RWPE1 (cell line): ENCODE measurements around the gene NEURL1.

ENCODE experiments used
- CTCF ChIA-PET: fragments of 350-600 bp; sonication (Branson Sonifier 250); formaldehyde crosslinking; extraction: SDS; loops from one replicate; lab custom pipeline; 2021; lab: Yijun Ruan, JAX
- POLR2A ChIA-PET: fragments of 400-600 bp; formaldehyde crosslinking; extraction: SDS; loops from one replicate; lab custom pipeline; 2020; ENCODE audit warnings: antibody characterized with exemption; ENCODE audit not compliant: low non-redundant PET; lab: Yijun Ruan, JAX
- DNase-seq: peaks from one replicate; pipeline ENCODE4 v3.0.0; 2012; ENCODE audit warnings: low spot score
- H3K27ac ChIP-seq: fragments of 450-650 bp; 2 replicates; pipeline ENCODE4 v1.5.1; 2017
- CTCF ChIP-seq: fragments of 450-650 bp; conservative IDR thresholded peaks from 2 replicates; pipeline ENCODE4 v1.5.1; 2017; ENCODE audit warnings: low read depth, mild to moderate bottlenecking

Gene NEURL1

GRCh38 chr10:103560886-103561285, 67.4 kb downstream of the NEURL1 start:
- DNase-seq: no peak
- CTCF ChIA-PET: no interaction called here
- POLR2A ChIA-PET: interaction anchor here (1.1 kb wide), 1 partner anchor 24 kb away, joined by 11 read pairs; no protein-coding TSS in a partner anchor
- H3K27ac ChIP-seq: no peak overlapping the region
- TF ChIP-seq CTCF: no peak

GRCh38 chr10:103562383-103562782, 68.9 kb downstream of the NEURL1 start:
- POLR2A ChIA-PET: no interaction called here
- CTCF ChIA-PET: interaction anchor here (0.6 to 1.0 kb wide), 2 partner anchors 10 to 269 kb away, joined by 3 to 6 read pairs; no protein-coding TSS in a partner anchor
- no peak for TF ChIP-seq CTCF
- DNase-seq: no peak
- no peak overlapping the region for H3K27ac ChIP-seq

- TF ChIP-seq CTCF: no peak
- POLR2A ChIA-PET: no interaction called here
- CTCF ChIA-PET: interaction anchor here (0.6 to 1.0 kb wide), 4 partner anchors 11 to 714 kb away, joined by 3 to 5 read pairs (median 4); no protein-coding TSS in a partner anchor
- H3K27ac ChIP-seq: no peak overlapping the region
- DNase-seq: no peak
Measured at GRCh38 chr10:103563231-103564115, 70.0 kb downstream of the NEURL1 start.

DNA sequence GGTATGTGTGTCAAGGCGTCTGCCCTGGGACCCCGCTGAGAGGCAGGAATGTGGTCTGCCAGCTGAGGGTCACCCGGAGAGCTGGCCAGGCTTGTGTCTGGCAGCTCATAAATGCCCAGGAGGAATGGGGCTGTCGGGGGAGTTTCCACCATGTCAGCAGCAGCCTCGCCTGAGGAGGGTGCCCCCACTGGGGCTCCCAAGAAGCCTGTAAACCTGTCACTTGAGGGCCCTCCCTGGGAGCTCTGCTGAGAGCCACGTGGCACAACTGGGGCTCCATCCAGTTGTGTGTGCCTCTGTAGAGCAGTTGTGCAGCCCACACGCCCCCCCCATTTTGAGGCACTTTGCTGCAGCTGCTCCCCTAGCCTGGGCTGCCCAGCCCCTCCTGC, 70.6 kb downstream of the NEURL1 start:
- POLR2A ChIA-PET: no interaction called here
- DNase-seq: no peak
- no peak for TF ChIP-seq CTCF
- CTCF ChIA-PET: interaction anchor here (0.6 to 1.4 kb wide), 10 partner anchors 9 to 1993 kb away, joined by 3 to 5 read pairs (median 3); no protein-coding TSS in a partner anchor
- H3K27ac ChIP-seq: no peak overlapping the region

DNA sequence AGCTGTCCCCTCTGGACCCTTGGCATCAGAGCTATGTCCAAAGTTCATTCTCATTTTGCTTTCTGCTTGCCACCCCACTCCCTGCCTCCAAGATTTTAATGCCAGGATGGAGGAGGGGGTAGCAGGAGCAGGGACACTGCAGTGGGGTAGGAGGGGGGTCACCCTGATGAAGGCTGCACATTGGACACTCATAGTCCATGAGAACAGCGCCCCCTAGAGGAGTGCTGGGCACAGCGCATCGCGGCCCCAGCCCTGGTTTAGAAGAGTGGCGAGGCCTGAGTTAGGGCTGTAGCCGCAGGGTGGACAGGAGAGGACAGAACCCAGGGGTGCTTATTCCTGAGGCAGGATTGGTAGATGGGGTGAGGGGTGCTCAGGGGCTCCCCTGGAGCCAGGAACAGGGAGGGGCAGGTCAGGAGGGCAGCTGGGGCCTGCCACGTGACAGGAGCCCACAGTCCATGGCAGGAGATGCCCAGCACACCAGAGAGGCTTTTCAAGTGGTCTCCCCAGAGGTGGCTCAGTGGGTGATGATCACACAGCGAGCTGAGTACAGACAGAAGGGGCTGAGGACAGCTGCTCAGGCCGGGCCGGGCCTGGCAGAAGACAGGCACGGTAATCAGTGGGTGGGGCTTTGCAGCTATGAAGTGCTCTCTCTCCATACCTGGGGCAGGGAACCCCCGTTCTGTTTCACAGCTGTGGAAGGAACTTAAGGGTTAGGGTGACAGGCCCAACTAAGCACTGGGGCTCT, 71.4 kb downstream of the NEURL1 start:
- ChIA-PET POLR2A (no interaction called here), CTCF (interaction anchor here (0.6 to 1.4 kb wide), 12 partner anchors 9 to 1993 kb away, joined by 3 to 5 read pairs (median 3); no protein-coding TSS in a partner anchor)
- peak; percentile 51 for TF ChIP-seq CTCF
- no peak for DNase-seq
- H3K27ac ChIP-seq: no peak overlapping the region

DNA sequence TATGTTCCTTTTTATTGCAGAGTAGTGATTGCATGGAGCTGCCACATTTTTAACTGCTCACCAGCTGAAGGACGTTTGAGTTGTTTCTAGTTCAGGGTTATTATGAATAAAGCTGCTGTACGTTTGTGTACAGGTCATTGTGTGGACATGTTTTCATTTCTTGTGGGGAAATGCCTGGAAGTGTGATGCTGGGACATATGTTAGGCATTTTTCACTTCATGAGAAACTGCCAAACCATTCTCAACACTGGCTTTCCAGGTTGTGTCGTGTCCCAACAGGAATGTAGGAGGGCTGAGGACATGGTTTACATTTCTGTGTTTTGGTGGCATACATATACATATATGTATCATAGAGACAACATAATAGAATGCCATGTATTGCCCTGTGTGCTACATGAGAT, 73.0 kb downstream of the NEURL1 start:
- DNase-seq: no peak
- H3K27ac ChIP-seq: no peak overlapping the region
- ChIA-PET POLR2A (no interaction called here), CTCF (no interaction called here)
- TF ChIP-seq CTCF: no peak
